Epidermal melanocyte (primary cell): ENCODE results near the gene TRMT44.

ENCODE experiments used
- DNase-seq: peaks from one replicate; pipeline ENCODE4 v3.0.0; 2011; ENCODE audit warnings: low spot score; ENCODE audit not compliant: insufficient read length

TRMT44 gene

GRCh38 chr4:8492174-8492573 is 51.6 kb downstream of the TRMT44 start:
- DNase-seq = no peak

DNA sequence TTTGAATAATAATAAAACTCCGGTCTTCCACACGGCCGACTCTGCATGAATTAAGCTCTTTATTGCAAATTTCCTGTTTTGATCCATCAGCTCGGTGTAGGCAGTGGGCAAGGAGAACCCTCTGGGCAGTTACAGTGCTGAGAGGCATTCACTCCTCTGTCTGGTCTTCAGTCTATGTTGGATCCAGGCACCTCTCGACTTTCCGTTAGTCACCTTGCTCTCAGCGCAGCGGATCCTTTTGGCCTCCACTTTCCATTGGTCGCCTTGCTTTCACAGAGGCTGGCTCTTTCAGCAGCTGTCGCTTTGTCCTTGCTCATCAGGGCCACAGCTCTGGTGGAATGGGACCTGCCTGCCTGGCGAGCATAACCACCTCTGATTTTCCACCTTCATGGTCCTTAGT is 52.9 kb downstream of the TRMT44 start:
- DNase-seq = no peak

GRCh38 chr4:8494218-8494617 is 53.6 kb downstream of the TRMT44 start:
- no peak for DNase-seq

GRCh38 chr4:8494983-8495548 is 54.5 kb downstream of the TRMT44 start:
- DNase-seq = no peak

GRCh38 chr4:8495803-8496202 is 55.2 kb downstream of the TRMT44 start:
- DNase-seq = no peak

- no peak for DNase-seq
Measured at GRCh38 chr4:8497762-8498161, 57.2 kb downstream of the TRMT44 start.

- no peak for DNase-seq
Measured at GRCh38 chr4:8500966-8501365, 60.4 kb downstream of the TRMT44 start.

- DNase-seq = no peak
Measured at GRCh38 chr4:8501781-8502180, 61.2 kb downstream of the TRMT44 start.

DNA sequence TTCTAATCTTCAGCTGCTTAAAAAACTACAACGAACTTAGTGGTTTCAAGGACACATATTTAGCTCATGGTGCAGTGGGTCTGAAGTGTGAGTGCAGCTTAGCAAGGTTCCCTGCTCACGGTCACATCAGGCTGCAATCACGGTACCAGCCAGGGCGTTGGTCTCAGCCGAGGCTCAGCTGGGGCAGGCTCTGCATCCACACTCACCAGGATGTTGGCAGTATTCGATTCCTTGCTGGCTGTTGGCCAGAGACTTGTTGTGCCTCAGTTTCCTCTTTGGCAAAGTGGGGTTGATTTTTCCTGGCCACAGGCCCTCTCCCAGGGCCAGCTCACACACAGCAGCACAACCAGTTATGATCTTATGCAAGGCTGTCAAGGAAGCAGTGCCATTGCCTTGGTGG is 61.8 kb downstream of the TRMT44 start:
- no peak for DNase-seq

DNA sequence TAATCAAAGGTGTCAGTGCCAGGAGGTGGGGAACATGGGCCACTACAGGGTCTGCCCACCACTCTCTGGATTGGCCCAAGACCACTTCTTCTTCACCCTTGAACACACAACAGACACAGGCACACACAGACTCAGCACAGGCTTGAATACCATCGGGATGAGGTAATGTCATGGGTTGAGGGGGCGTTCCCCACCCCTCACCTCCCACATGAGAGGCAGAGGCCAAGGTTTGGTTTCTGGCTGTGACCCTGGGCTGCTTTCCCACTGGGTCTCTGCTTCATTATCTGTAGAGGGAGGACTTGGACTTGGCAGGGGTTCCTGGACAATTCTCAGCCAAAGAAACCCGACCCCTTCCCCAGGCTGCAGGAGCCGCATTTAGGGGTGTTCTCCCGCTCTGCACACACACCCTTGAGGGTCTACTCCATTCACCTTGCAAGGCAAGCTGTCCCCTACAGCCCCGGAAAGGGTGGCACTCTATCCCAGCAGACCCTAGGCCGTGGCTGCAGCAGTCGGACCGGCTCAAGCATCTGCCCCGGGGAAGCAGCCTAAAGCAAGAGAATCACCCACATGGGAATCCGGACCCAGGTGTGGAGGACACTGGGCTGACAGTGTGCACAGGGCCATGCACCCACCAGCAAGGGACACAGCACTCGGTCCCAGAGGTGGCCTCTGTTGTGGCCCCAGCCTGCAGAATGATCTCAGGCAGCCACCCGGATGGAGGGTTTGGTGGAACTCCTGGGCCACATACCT is 62.4 kb downstream of the TRMT44 start:
- DNase-seq = no peak

DNA sequence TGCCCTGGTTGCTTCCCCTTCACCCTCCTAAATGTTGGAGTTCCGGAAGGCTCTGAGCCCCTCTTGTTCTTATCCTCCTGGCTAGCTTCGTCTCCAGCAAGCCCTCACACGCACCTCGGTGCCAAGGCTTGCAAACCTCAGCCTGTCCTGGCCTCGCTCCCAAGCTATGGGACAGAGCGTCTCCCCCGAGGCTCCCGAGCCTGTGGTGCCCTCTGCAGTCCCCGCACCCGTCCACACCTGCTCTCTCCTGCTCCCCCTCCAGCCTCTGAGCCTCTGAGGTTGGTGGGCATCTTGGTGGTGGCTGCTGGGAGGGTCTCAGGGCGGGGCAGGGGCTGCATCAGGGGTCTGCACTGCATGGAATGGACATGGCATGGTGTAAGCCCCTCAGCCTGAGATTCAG is 63.2 kb downstream of the TRMT44 start:
- no peak for DNase-seq

DNA sequence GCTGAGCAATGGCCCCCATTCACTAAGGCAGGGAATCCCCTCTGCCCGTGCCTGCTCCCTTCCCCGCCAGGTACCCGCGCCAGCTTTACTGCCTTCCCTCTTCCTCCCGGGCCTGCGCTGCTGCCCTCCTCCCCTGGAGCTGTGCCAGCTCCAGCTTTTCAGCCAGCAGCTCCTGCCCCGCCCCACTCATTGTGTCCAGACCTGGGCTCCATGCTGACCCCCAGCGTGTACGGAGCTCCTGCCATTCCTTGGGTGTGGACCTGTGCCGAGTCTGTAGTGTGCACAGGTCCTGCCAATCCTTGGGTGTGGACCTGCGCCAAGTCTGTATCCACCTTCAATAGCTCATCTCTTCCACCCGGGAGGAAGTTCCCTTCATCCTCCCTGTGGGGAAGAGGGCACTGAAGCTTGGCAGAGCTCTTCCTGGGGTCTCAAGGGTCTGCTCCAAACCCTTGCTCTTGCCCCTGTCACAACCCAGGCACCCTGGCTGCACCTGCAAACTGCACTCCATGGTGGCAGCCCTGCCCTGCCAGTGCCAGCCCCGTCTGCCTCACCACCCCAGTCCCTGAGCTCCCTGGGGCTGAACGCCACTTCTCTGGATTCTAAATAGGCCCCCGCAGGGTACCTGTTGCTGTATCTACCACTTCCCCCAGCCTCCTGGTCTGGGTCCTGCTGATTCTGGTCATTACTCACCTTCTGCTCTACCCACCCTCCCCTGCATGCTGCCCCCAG is 63.9 kb downstream of the TRMT44 start:
- DNase-seq = no peak

GRCh38 chr4:8505229-8505628 is 64.7 kb downstream of the TRMT44 start:
- no peak for DNase-seq

DNA sequence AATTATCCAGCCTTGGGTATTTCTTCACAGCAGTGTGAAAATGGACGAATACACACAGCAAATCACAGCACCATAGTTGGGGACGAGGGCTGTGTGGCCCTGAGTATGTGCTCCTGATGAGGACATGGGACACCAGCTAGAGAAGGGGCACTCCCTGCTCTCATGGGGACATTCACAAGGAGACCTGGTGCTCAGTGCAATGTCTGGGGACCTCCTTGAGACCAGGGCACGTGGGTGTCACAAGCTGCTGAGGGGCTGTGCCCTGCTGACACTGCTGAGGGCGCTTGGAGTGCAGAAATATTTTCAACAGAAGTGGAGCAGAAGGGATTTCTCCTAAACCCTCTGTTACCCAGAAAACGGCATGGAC is 65.4 kb downstream of the TRMT44 start:
- no peak for DNase-seq

GRCh38 chr4:8506373-8507195 is 66.0 kb downstream of the TRMT44 start:
- DNase-seq = no peak

GRCh38 chr4:8507196-8507570 is 66.6 kb downstream of the TRMT44 start:
- DNase-seq = no peak

DNA sequence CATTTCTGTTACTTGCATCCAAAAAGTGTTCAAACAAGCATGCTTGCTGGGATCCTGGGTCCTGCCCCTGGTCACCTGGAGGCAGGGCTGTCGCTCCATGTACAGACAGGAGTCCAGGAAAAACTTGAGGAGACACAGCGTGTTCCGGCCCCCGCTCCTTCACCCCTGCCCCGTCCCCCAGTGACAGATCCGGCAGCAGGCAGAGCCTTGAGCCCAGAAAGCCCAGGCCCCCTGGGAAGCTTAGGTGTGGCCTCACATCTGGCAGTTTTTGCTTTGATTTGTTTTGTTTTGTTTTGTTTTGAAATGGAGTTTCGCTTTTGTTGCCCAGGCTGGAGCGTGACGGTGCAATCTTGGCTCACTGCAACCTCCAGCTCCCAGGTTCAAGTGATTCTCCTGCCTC is 67.0 kb downstream of the TRMT44 start:
- no peak for DNase-seq

- DNase-seq = no peak
Measured at GRCh38 chr4:8508266-8508665, 67.7 kb downstream of the TRMT44 start.

GRCh38 chr4:8508740-8509139 is 68.2 kb downstream of the TRMT44 start:
- DNase-seq = no peak

DNA sequence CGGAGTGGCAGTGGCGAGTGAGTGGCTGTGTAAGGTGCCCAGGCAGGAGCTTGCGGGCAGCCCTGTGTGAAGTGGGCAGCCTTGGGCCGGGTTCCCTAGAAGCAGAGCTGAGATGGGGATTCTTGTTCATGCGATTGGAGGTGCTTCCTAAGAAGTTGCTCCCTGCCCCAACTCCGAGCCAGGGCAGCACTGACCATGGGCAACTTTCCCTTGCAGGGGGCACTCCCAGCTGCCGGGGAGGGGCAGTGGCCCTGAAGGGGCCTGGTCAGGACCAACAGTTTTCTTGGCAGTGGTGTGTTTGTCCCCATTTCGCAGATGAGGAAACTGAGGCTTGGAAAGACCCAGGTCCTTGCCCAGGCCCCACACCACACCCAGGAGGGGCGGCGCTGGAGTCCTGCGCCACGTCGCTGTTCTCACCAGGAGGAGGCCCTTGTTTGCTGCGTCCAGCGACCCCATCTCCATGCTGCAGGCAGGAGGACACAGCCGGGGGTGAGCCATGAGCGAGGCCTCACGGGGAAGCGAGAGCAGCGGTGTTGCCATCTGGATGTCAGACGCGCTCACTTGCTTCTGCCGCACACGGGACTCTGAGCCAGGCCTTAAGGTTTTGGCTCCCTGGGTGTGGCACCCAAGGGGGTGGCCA is 68.9 kb downstream of the TRMT44 start:
- DNase-seq = no peak

- no peak for DNase-seq
Measured at GRCh38 chr4:8510191-8510590, 69.6 kb downstream of the TRMT44 start.
